Thoracic aorta (tissue), 2 donors: ENCODE results near the gene CSE1L. TPM values are rescaled to one million over a fixed set of nuclear protein-coding genes. Genes with fewer than 3 reads are reported as not detected.
"Not testable (repeated sequence)": the region's sequence is repeated elsewhere in the genome, so short reads cannot be mapped to it uniquely, and the experiment has no call there.

Source experiments
- ATAC-seq: fragments of 150-250 bp; one replicate; pipeline ENCODE4 v1.8.0; 2017; ENCODE audit warnings: low read depth; ENCODE audit not compliant: insufficient number of reproducible peaks, low FRiP score
- DNase-seq: peaks from one replicate; pipeline ENCODE4 v3.0.0-alpha.2; 2020; ENCODE audit warnings: low spot score
- H3K27ac ChIP-seq, 2 donors: fragments of 200-600 bp; sonication (generic); 1 replicate in 1 of 2; 2 replicates in 1 of 2; pipeline ENCODE4 v1.5.1; 2016; ENCODE audit warnings: mild to moderate bottlenecking in 2 of 2, moderate library complexity in 2 of 2
- H3K27me3 ChIP-seq: fragments of 200-600 bp; sonication (generic); replicated peaks from 2 replicates; pipeline ENCODE4 v1.6.0; 2016; ENCODE audit warnings: mild to moderate bottlenecking; ENCODE audit not compliant: insufficient read depth
- H3K36me3 ChIP-seq: fragments of 200-600 bp; sonication (generic); one replicate; pipeline ENCODE4 v1.5.1; 2016
- H3K4me1 ChIP-seq, 2 donors: fragments of 200-600 bp; sonication (generic); 1 replicate in 1 of 2; 2 replicates in 1 of 2; pipeline versions ENCODE4 v1.5.1 to v1.6.0; 2016; ENCODE audit warnings: low read depth in 2 of 2, mild to moderate bottlenecking in 1 of 2; ENCODE audit not compliant: control insufficient read depth in 1 of 2
- H3K4me3 ChIP-seq: fragments of 200-600 bp; sonication (generic); 2 replicates; pipeline ENCODE4 v1.5.1; 2016; ENCODE audit warnings: mild to moderate bottlenecking
- H3K9me3 ChIP-seq: fragments of 200-600 bp; sonication (generic); 2 replicates; pipeline ENCODE4 v1.5.1; 2016
- CTCF ChIP-seq: fragments of 200-600 bp; sonication (generic); IDR thresholded peaks from one replicate; pipeline ENCODE4 v1.5.1; 2019; ENCODE audit warnings: antibody characterized with exemption
- total RNA-seq, 2 donors: library from RNA; depleted of rRNA; stranded (reverse); fragments of >200 nt; gene quantifications; one replicate each; pipeline versions ENCODE4 v1.1.0 to v1.2.3, GENCODE V29; 2016

CSE1L gene
- total RNA-seq, 2 donors from 2014 or later: 24.6 to 31.3 TPM

- no peak for TF ChIP-seq CTCF
- no peaks in the 10 kb centered on the region for H3K4me1 ChIP-seq
- ATAC-seq (no peak), DNase-seq (no peak)
- peaks cover 27% of the 10 kb centered on the region for H3K36me3 ChIP-seq
- H3K4me3 ChIP-seq: no peak overlapping the region
- no peak overlapping the region for H3K27ac ChIP-seq
- no peaks in the 10 kb centered on the region for H3K9me3 ChIP-seq
- H3K27me3 ChIP-seq: no peaks in the 10 kb centered on the region
Observed at GRCh38 chr20:49123982-49124381, 77.9 kb downstream of the CSE1L start.

- peak overlapping the region in 1 of 2 donors; percentile 46 for H3K27ac ChIP-seq
- peak; percentile 49 for TF ChIP-seq CTCF
- ATAC-seq: no peak
- no peak for DNase-seq
- H3K4me1 ChIP-seq: peaks cover 0 to 4% of the 10 kb centered on the region in 2 donors
- H3K4me3 ChIP-seq: no peak overlapping the region
- no peaks in the 10 kb centered on the region for H3K9me3 ChIP-seq
- H3K36me3 ChIP-seq: peaks cover 20% of the 10 kb centered on the region
- H3K27me3 ChIP-seq: no peaks in the 10 kb centered on the region
Observed at GRCh38 chr20:49132995-49133478, 86.9 kb downstream of the CSE1L start.

GRCh38 chr20:49133571-49133970 lies 87.5 kb downstream of the CSE1L start:
- H3K36me3 ChIP-seq: peaks cover 20% of the 10 kb centered on the region
- H3K27me3 ChIP-seq: no peaks in the 10 kb centered on the region
- H3K4me3 ChIP-seq: no peak overlapping the region
- no peaks in the 10 kb centered on the region for H3K9me3 ChIP-seq
- ATAC-seq (no peak), DNase-seq (no peak)
- no peak for TF ChIP-seq CTCF
- H3K27ac ChIP-seq: peak overlapping the region in 1 of 2 donors; percentile 46
- H3K4me1 ChIP-seq: peaks cover 0 to 4% of the 10 kb centered on the region in 2 donors

GRCh38 chr20:49134797-49135196 lies 88.7 kb downstream of the CSE1L start:
- H3K27me3 ChIP-seq, H3K4me1 ChIP-seq, H3K27ac ChIP-seq, ATAC-seq, H3K4me3 ChIP-seq, DNase-seq, H3K9me3 ChIP-seq: not testable (repeated sequence)
- peaks cover 20% of the 10 kb centered on the region for H3K36me3 ChIP-seq

- no peak for TF ChIP-seq CTCF
Observed at GRCh38 chr20:49136817-49137571, 90.9 kb downstream of the CSE1L start.

More at GRCh38 chr20:49136817-49137571, 90.9 kb downstream of the CSE1L start:
- ATAC-seq: no peak
- H3K27me3 ChIP-seq: no peaks in the 10 kb centered on the region
- no peaks in the 10 kb centered on the region for H3K9me3 ChIP-seq
- no peak overlapping the region for H3K4me3 ChIP-seq
- H3K4me1 ChIP-seq: peaks cover 4 to 5% of the 10 kb centered on the region in 2 donors
- no peak overlapping the region for H3K27ac ChIP-seq
- peaks cover 16% of the 10 kb centered on the region for H3K36me3 ChIP-seq
- no peak for DNase-seq
